Measurements from ENCODE around the gene SULF2. TPM values are rescaled to one million over a fixed set of nuclear protein-coding genes. Genes with fewer than 3 reads are reported as not detected.
A peak's percentile ranks its signal among the peaks of the same experiment; 100 is the strongest.

SULF2 gene
- total RNA-seq, 1 donor from 2014 or later, result 22.9 TPM

DNA sequence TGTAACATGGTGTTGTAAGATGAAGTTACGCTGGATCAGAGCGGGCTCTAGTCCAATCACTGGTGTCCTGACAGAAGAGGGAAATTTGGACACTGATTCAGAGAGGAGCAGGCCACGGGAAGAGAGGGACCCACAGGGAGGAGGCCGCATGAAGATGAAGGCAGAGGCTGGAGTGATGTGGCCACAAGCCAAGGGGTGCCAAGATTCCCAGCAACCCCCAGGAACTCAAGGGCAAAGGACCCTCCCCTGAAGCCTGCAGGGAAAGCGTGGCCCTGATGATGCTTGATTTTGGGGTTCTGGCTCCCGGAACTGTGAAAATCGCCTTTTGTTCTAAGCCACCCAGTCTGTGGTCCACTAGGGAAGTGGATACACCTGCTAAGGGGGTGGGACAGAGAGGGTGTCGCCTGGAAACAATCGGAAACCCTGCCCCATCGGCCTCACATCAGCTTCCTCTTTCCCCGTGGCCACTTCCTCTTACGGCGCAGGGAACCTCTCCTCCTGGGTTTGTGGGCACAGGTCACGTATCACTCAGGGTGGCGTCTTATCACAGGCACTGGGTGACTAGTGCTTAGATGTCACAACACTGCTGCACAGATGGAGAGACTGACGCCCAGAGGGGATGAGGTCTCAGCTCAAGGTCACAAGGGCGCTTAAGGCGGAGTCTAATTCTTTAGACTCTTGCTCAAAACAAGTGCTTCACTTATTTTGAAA lies 58.0 kb downstream of the SULF2 start:
- peak overlapping the region; percentile 1 for H3K4me3 Mint-ChIP-seq
- H3K4me1 Mint-ChIP-seq, result peaks cover 59% of the 10 kb centered on the region
- no peaks in the 10 kb centered on the region for H3K27me3 Mint-ChIP-seq (ENCODE audit: low read depth)
- H3K9me3 Mint-ChIP-seq, result no peaks in the 10 kb centered on the region
- no peak overlapping the region for H3K27ac Mint-ChIP-seq (ENCODE audit: unreplicated experiment)
- no peaks in the 10 kb centered on the region for H3K36me3 Mint-ChIP-seq (ENCODE audit: low read depth)
- DNase-seq (ENCODE audit: low read depth, low spot score), result no peak
- TF ChIP-seq, protein P1, sequence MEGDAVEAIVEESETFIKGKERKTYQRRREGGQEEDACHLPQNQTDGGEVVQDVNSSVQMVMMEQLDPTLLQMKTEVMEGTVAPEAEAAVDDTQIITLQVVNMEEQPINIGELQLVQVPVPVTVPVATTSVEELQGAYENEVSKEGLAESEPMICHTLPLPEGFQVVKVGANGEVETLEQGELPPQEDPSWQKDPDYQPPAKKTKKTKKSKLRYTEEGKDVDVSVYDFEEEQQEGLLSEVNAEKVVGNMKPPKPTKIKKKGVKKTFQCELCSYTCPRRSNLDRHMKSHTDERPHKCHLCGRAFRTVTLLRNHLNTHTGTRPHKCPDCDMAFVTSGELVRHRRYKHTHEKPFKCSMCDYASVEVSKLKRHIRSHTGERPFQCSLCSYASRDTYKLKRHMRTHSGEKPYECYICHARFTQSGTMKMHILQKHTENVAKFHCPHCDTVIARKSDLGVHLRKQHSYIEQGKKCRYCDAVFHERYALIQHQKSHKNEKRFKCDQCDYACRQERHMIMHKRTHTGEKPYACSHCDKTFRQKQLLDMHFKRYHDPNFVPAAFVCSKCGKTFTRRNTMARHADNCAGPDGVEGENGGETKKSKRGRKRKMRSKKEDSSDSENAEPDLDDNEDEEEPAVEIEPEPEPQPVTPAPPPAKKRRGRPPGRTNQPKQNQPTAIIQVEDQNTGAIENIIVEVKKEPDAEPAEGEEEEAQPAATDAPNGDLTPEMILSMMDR (conservative IDR thresholded peaks at IDR 0.05), result no peak

DNA sequence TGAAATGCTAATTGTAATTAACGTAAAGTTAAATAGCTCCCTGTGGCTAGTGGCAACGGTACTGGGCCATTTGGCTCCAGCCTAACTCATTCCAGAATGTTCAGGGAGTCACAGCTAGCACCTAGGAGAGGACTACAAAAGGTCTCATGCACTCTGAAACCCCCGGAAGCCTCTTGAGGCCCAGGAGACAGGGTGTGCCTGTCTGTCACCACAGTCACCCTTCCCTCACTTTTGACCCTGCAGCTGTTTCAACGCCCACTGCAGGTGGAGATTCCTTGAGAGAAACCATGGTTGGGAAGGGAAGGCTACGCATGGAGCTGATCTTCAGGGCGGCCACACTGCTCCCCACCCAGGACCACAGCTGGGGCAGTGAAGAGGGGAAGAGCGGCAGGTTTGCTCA lies 58.6 kb downstream of the SULF2 start:
- no peak overlapping the region for H3K4me3 Mint-ChIP-seq
- TF ChIP-seq, protein P1 (conservative IDR thresholded peaks at IDR 0.05), result no peak
- H3K27ac Mint-ChIP-seq (ENCODE audit: unreplicated experiment), result no peak overlapping the region
- DNase-seq (ENCODE audit: low read depth, low spot score), result no peak
- H3K9me3 Mint-ChIP-seq, result no peaks in the 10 kb centered on the region
- H3K36me3 Mint-ChIP-seq (ENCODE audit: low read depth), result peaks cover 2% of the 10 kb centered on the region
- H3K4me1 Mint-ChIP-seq, result peaks cover 60% of the 10 kb centered on the region
- no peaks in the 10 kb centered on the region for H3K27me3 Mint-ChIP-seq (ENCODE audit: low read depth)

DNA sequence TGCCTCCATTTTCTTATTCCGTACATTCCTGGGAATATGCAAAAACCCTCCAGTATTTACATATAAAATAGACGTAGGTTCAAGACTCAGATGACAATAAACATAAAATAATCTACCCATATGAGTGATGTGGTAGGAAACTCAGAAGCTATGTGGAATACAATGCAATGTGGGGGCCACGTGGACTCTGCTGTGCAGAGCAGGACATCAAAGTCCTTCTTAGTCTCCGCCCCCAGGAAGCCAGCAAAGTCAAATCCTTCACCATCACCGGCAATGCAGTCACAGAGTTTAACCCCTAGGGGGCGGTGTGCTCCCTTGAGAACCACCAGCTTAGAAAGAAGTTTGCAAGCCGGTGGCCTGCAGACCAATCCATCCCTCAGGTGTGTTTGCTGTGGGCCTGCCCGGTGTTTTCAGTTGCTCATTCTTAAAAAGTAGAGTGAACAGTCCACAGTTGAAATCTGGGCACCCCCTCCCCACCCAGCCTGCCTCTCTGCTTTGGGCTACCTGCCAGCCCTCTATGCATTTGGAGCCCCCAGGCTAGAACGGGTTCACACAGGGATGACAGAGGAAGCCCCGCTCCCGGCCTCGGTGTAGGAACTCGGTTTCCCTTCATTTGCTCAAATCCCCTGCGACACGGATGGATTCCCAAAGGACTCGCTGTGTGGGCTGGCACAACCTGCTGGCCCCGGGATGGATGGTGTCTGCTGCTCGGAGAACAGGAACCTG lies 59.9 kb downstream of the SULF2 start:
- TF ChIP-seq, protein P1 (conservative IDR thresholded peaks at IDR 0.05), result peak; percentile 94
- H3K27me3 Mint-ChIP-seq (ENCODE audit: low read depth), result no peaks in the 10 kb centered on the region
- peak overlapping the region; percentile 27 for H3K4me3 Mint-ChIP-seq
- peaks cover 2% of the 10 kb centered on the region for H3K36me3 Mint-ChIP-seq (ENCODE audit: low read depth)
- H3K9me3 Mint-ChIP-seq, result no peaks in the 10 kb centered on the region
- peak; percentile 81 for DNase-seq (ENCODE audit: low read depth, low spot score)
- H3K27ac Mint-ChIP-seq (ENCODE audit: unreplicated experiment), result no peak overlapping the region
- H3K4me1 Mint-ChIP-seq, result peaks cover 69% of the 10 kb centered on the region

DNA sequence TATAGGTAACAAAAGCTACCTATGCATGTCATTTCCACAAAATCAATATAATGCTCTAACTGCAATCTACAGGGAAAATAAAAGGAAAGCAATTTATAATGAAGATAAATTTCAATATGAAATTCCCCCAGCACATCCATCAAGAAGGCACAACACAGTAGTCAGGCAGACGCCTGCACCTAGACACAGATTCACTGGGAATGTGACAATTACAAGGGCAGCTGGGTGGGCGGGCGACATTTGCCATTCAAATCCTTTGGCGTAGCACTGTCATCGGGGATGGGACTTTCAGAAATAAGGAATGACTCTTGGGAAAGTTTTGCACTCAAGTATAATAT lies 60.4 kb downstream of the SULF2 start:
- no peak for DNase-seq (ENCODE audit: low read depth, low spot score)
- no peak overlapping the region for H3K27ac Mint-ChIP-seq (ENCODE audit: unreplicated experiment)
- H3K4me1 Mint-ChIP-seq, result peaks cover 69% of the 10 kb centered on the region
- TF ChIP-seq, protein P1 (conservative IDR thresholded peaks at IDR 0.05), result no peak
- H3K27me3 Mint-ChIP-seq (ENCODE audit: low read depth), result no peaks in the 10 kb centered on the region
- peak overlapping the region; percentile 48 for H3K4me3 Mint-ChIP-seq
- H3K36me3 Mint-ChIP-seq (ENCODE audit: low read depth), result peaks cover 2% of the 10 kb centered on the region
- no peaks in the 10 kb centered on the region for H3K9me3 Mint-ChIP-seq

DNA sequence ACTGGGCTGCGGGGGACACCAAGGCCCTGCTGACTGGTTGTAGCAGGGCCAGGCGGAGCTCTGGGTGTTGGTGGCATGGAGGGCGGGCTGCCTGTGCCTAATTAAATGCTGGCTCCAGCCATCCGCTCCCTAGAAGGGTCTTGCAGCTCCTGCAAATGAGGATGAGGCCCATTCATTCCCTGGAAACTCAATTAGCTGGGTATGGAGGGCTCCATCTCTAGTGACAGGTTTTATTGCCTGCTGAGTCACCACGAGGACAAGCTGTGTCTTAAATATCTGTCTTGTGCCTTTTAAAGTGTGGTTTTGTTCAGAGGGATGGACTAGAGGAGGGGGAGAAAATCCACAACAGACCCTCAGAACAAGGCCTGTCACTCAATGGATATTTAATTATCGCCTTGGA lies 60.9 kb downstream of the SULF2 start:
- no peaks in the 10 kb centered on the region for H3K9me3 Mint-ChIP-seq

More for the DNA sequence above, 60.9 kb downstream of the SULF2 start:
- H3K36me3 Mint-ChIP-seq (ENCODE audit: low read depth), result peaks cover 2% of the 10 kb centered on the region
- TF ChIP-seq, protein P1 (conservative IDR thresholded peaks at IDR 0.05), result no peak
- DNase-seq (ENCODE audit: low read depth, low spot score), result no peak
- no peak overlapping the region for H3K27ac Mint-ChIP-seq (ENCODE audit: unreplicated experiment)
- no peaks in the 10 kb centered on the region for H3K27me3 Mint-ChIP-seq (ENCODE audit: low read depth)
- H3K4me1 Mint-ChIP-seq, result peaks cover 67% of the 10 kb centered on the region
- peak overlapping the region; percentile 48 for H3K4me3 Mint-ChIP-seq
